ENCODE measurements around the gene KLHL1.

DNA sequence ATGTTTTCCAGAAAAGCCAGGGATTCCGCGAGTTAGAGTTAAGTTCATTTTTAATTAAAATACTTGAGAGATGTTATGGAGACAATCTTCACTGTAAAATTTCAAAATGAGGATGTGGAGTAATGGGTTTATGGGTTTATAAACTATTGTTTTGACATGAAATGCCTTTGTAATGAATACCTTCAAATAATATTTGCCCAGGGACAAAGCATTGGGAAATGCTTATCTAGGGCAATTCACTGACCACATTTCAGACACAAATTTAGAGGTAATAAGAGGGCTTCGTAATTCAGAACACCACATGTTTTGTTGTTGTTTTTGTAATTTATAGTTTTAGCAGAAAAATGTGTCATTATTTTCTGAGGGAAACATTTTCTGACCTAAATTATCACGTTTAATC is 241.7 kb downstream of the KLHL1 start:
- no peak for TF ChIP-seq EZH2 (IDR thresholded peaks at IDR 0.05; ENCODE audit: borderline replicate concordance, insufficient read depth, low read length, poor library complexity, severe bottlenecking)
- TF ChIP-seq, protein P1, sequence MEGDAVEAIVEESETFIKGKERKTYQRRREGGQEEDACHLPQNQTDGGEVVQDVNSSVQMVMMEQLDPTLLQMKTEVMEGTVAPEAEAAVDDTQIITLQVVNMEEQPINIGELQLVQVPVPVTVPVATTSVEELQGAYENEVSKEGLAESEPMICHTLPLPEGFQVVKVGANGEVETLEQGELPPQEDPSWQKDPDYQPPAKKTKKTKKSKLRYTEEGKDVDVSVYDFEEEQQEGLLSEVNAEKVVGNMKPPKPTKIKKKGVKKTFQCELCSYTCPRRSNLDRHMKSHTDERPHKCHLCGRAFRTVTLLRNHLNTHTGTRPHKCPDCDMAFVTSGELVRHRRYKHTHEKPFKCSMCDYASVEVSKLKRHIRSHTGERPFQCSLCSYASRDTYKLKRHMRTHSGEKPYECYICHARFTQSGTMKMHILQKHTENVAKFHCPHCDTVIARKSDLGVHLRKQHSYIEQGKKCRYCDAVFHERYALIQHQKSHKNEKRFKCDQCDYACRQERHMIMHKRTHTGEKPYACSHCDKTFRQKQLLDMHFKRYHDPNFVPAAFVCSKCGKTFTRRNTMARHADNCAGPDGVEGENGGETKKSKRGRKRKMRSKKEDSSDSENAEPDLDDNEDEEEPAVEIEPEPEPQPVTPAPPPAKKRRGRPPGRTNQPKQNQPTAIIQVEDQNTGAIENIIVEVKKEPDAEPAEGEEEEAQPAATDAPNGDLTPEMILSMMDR (IDR thresholded peaks at IDR 0.05; ENCODE audit: poor library complexity, severe bottlenecking), result no peak
- no peak for TF ChIP-seq SMC3 (conservative IDR thresholded peaks at IDR 0.05; ENCODE audit: poor library complexity)
- TF ChIP-seq, protein P2, sequence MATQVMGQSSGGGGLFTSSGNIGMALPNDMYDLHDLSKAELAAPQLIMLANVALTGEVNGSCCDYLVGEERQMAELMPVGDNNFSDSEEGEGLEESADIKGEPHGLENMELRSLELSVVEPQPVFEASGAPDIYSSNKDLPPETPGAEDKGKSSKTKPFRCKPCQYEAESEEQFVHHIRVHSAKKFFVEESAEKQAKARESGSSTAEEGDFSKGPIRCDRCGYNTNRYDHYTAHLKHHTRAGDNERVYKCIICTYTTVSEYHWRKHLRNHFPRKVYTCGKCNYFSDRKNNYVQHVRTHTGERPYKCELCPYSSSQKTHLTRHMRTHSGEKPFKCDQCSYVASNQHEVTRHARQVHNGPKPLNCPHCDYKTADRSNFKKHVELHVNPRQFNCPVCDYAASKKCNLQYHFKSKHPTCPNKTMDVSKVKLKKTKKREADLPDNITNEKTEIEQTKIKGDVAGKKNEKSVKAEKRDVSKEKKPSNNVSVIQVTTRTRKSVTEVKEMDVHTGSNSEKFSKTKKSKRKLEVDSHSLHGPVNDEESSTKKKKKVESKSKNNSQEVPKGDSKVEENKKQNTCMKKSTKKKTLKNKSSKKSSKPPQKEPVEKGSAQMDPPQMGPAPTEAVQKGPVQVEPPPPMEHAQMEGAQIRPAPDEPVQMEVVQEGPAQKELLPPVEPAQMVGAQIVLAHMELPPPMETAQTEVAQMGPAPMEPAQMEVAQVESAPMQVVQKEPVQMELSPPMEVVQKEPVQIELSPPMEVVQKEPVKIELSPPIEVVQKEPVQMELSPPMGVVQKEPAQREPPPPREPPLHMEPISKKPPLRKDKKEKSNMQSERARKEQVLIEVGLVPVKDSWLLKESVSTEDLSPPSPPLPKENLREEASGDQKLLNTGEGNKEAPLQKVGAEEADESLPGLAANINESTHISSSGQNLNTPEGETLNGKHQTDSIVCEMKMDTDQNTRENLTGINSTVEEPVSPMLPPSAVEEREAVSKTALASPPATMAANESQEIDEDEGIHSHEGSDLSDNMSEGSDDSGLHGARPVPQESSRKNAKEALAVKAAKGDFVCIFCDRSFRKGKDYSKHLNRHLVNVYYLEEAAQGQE (IDR thresholded peaks at IDR 0.05; ENCODE audit: borderline replicate concordance), result no peak
- TF ChIP-seq POLR2AphosphoS5 (IDR thresholded peaks at IDR 0.05), result no peak
- TF ChIP-seq EP300 (conservative IDR thresholded peaks at IDR 0.05; ENCODE audit: poor library complexity, severe bottlenecking), result no peak
- no peak for TF ChIP-seq MXI1 (conservative IDR thresholded peaks at IDR 0.05; ENCODE audit: poor library complexity, severe bottlenecking)

All from neural cell (in vitro differentiated cells).